Neuronal stem cell (in vitro differentiated cells): ENCODE results near the gene MAGI1.
A peak's percentile ranks its signal among the peaks of the same experiment; 100 is the strongest.

Experiments used
- DNase-seq: peaks from one replicate; pipeline ENCODE4 v3.0.0-alpha.2; 2013; ENCODE audit warnings: low spot score
- H2AFZ ChIP-seq: one replicate; pipeline ENCODE4 v1.6.1; 2013; ENCODE audit warnings: mild to moderate bottlenecking, low read length, inconsistent platforms
- H2AK5ac ChIP-seq: 2 replicates; pipeline ENCODE4 v1.6.1; 2013; ENCODE audit warnings: low read depth, mild to moderate bottlenecking, inconsistent platforms, low read length, moderate library complexity, mixed read lengths
- H2BK120ac ChIP-seq: 2 replicates; pipeline ENCODE4 v1.6.1; 2013; ENCODE audit warnings: low read depth, mild to moderate bottlenecking, inconsistent platforms, low read length, moderate library complexity, mixed read lengths
- H2BK12ac ChIP-seq: one replicate; pipeline ENCODE4 v1.6.1; 2013; ENCODE audit warnings: low read length, inconsistent platforms
- H2BK15ac ChIP-seq: 2 replicates; pipeline ENCODE4 v1.6.1; 2013; ENCODE audit warnings: mild to moderate bottlenecking, low read length, inconsistent platforms, mixed read lengths
- H2BK5ac ChIP-seq: one replicate; pipeline ENCODE4 v1.6.1; 2013; ENCODE audit warnings: inconsistent platforms, mild to moderate bottlenecking, low read length, moderate library complexity
- H3K14ac ChIP-seq: one replicate; pipeline ENCODE4 v1.6.1; 2013; ENCODE audit warnings: low read length, inconsistent platforms
- H3K18ac ChIP-seq: 2 replicates; pipeline ENCODE4 v1.6.1; 2013; ENCODE audit warnings: low read length, inconsistent platforms
- H3K23ac ChIP-seq: 2 replicates; pipeline ENCODE4 v1.6.1; 2013; ENCODE audit warnings: low read depth, mild to moderate bottlenecking, mixed read lengths, low read length, inconsistent platforms; ENCODE audit not compliant: poor library complexity
- H3K27ac ChIP-seq: replicated peaks from 3 replicates; pipeline ENCODE4 v1.5.1; 2013; ENCODE audit warnings: low read length, inconsistent platforms
- H3K27me3 ChIP-seq, 3 experiments: 2 replicates each; pipeline ENCODE4 v1.6.1; 2013; ENCODE audit warnings: low read length in 3 of 3, mild to moderate bottlenecking in 2 of 3, inconsistent platforms in 1 of 3, low read depth in 1 of 3, mixed read lengths in 1 of 3, moderate library complexity in 1 of 3; ENCODE audit not compliant: control insufficient read depth in 3 of 3, insufficient read depth in 3 of 3
- H3K36me3 ChIP-seq, 2 donors: replicated peaks in 1 of 2; 2 replicates each; pipeline ENCODE4 v1.6.1; 2013; ENCODE audit warnings: low read length in 2 of 2; ENCODE audit not compliant: control insufficient read depth in 2 of 2, insufficient read depth in 2 of 2
- H3K4ac ChIP-seq: 2 replicates; pipeline ENCODE4 v1.6.1; 2013; ENCODE audit warnings: inconsistent platforms, mild to moderate bottlenecking, low read length, moderate library complexity
- H3K4me1 ChIP-seq, 2 donors: 1 replicate in 1 of 2; 2 replicates in 1 of 2; pipeline ENCODE4 v1.6.1; 2013; ENCODE audit warnings: low read length in 2 of 2, low read depth in 1 of 2; ENCODE audit not compliant: control insufficient read depth in 2 of 2, insufficient read depth in 1 of 2
- H3K4me2 ChIP-seq: one replicate; pipeline ENCODE4 v1.6.1; 2013; ENCODE audit warnings: mild to moderate bottlenecking, low read length, inconsistent platforms; ENCODE audit not compliant: insufficient read depth, poor library complexity, severe bottlenecking
- H3K4me3 ChIP-seq, 2 donors: 2 replicates each; pipeline ENCODE4 v1.5.1; 2013; ENCODE audit warnings: low read length in 2 of 2, mild to moderate bottlenecking in 2 of 2, inconsistent platforms in 1 of 2, moderate library complexity in 1 of 2
- H3K79me1 ChIP-seq: one replicate; pipeline ENCODE4 v1.6.1; 2013; ENCODE audit warnings: low read depth, mild to moderate bottlenecking, inconsistent platforms, low read length, moderate library complexity
- H3K9ac ChIP-seq: one replicate; pipeline ENCODE4 v1.6.1; 2013; ENCODE audit warnings: mild to moderate bottlenecking, low read depth, low read length, inconsistent platforms; ENCODE audit not compliant: poor library complexity
- H3K9me3 ChIP-seq, 2 donors: replicated peaks in 1 of 2; 2 replicates each; pipeline versions ENCODE3 to v1.6.1; 2013; ENCODE audit warnings: low read length in 2 of 2, mild to moderate bottlenecking in 2 of 2, inconsistent platforms in 1 of 2, low read depth in 1 of 2, mixed read lengths in 1 of 2, moderate library complexity in 1 of 2; ENCODE audit not compliant: control insufficient read depth in 2 of 2, insufficient read depth in 1 of 2
- H4K8ac ChIP-seq: one replicate; pipeline ENCODE4 v1.6.1; 2013; ENCODE audit warnings: low read depth, mild to moderate bottlenecking, inconsistent platforms, low read length, moderate library complexity
- H4K91ac ChIP-seq: one replicate; pipeline ENCODE4 v1.6.1; 2013; ENCODE audit warnings: low read length, low read depth, mild to moderate bottlenecking, inconsistent platforms; ENCODE audit not compliant: poor library complexity
- WGBS, 2 donors: extraction: QIAGEN DNeasy Blood & Tissue Kit; methylation state at CpG; one replicate each; pipeline ENCODE4 v1.1.7; 2013; ENCODE audit warnings: missing lambda C conversion rate in 2 of 2, mixed read lengths in 1 of 2; ENCODE audit not compliant: insufficient read length in 2 of 2, insufficient replicate concordance in 1 of 2; ENCODE audit errors: extremely low coverage in 2 of 2; 5-methylcytosine and 5-hydroxymethylcytosine counted together

MAGI1 gene

GRCh38 chr3:65439641-65440284 is 599.0 kb downstream of the MAGI1 start:
- Histone ChIP-seq H3K4me1 (peaks cover 2 to 7% of the 10 kb centered on the region in 2 donors), H4K91ac (no peak overlapping the region), H2BK12ac (no peak overlapping the region), H3K23ac (no peak overlapping the region), H3K18ac (no peak overlapping the region), H2BK120ac (no peak overlapping the region), H3K36me3 (peaks cover under 1 to 69% of the 10 kb centered on the region in 2 donors), H3K27me3 (no peaks in the 10 kb centered on the region), H2BK5ac (no peak overlapping the region), H3K27ac (no peak overlapping the region), H3K9ac (no peak overlapping the region), H4K8ac (no peak overlapping the region), H3K4me3 (no peak overlapping the region), H3K9me3 (no peaks in the 10 kb centered on the region), H2AK5ac (no peak overlapping the region), H3K14ac (no peak overlapping the region), H3K4ac (no peak overlapping the region), H2BK15ac (no peak overlapping the region), H2AFZ (peak overlapping the region; percentile 60), H3K79me1 (no peaks in the 10 kb centered on the region), H3K4me2 (no peak overlapping the region)
- WGBS, 2 donors = no CpG with 5 or more reads among the region's 6 CpGs
- peak; percentile 44 for DNase-seq

GRCh38 chr3:65438612-65439011 is 600.1 kb downstream of the MAGI1 start:
- no peak overlapping the region for H3K9ac ChIP-seq
- no peak overlapping the region for H3K4me3 ChIP-seq
- H3K9me3 ChIP-seq = no peaks in the 10 kb centered on the region
- H3K4ac ChIP-seq = no peak overlapping the region
- DNase-seq = no peak
- H3K14ac ChIP-seq = no peak overlapping the region
- no peak overlapping the region for H2AFZ ChIP-seq
- no peak overlapping the region for H2BK120ac ChIP-seq
- WGBS, 2 donors = no CpG with 5 or more reads among the region's 1 CpG
- H3K36me3 ChIP-seq = peaks cover 3 to 76% of the 10 kb centered on the region in 2 donors
- H2BK12ac ChIP-seq = no peak overlapping the region
- H4K91ac ChIP-seq = no peak overlapping the region
- no peak overlapping the region for H2AK5ac ChIP-seq
- H3K4me1 ChIP-seq = peaks cover 2 to 7% of the 10 kb centered on the region in 2 donors
- no peak overlapping the region for H3K23ac ChIP-seq
- H2BK15ac ChIP-seq = no peak overlapping the region
- no peak overlapping the region for H2BK5ac ChIP-seq
- no peak overlapping the region for H3K27ac ChIP-seq
- H3K79me1 ChIP-seq = no peaks in the 10 kb centered on the region
- no peaks in the 10 kb centered on the region for H3K27me3 ChIP-seq
- no peak overlapping the region for H4K8ac ChIP-seq
- no peak overlapping the region for H3K4me2 ChIP-seq
- no peak overlapping the region for H3K18ac ChIP-seq

GRCh38 chr3:65438096-65438495 is 600.6 kb downstream of the MAGI1 start:
- Histone ChIP-seq H3K4me1 (peaks cover 2 to 7% of the 10 kb centered on the region in 2 donors), H3K4me3 (no peak overlapping the region), H2BK5ac (no peak overlapping the region), H2BK15ac (no peak overlapping the region), H2AK5ac (no peak overlapping the region), H2BK120ac (no peak overlapping the region), H3K79me1 (no peaks in the 10 kb centered on the region), H3K14ac (no peak overlapping the region), H3K9ac (no peak overlapping the region), H4K8ac (no peak overlapping the region), H3K36me3 (peaks cover 4 to 82% of the 10 kb centered on the region in 2 donors), H4K91ac (no peak overlapping the region), H3K27ac (no peak overlapping the region), H3K4me2 (no peak overlapping the region), H3K9me3 (no peaks in the 10 kb centered on the region), H3K23ac (no peak overlapping the region), H2AFZ (no peak overlapping the region), H3K18ac (no peak overlapping the region), H3K27me3 (no peaks in the 10 kb centered on the region), H3K4ac (no peak overlapping the region), H2BK12ac (no peak overlapping the region)
- WGBS, 2 donors = no CpG with 5 or more reads among the region's 3 CpGs
- no peak for DNase-seq

- no peak for DNase-seq
- WGBS, 2 donors = no CpG with 5 or more reads among the region's 1 CpG
- peaks cover 4 to 85% of the 10 kb centered on the region in 2 donors for H3K36me3 ChIP-seq
These were observed 602.1 kb downstream of the MAGI1 start for GRCh38 chr3:65436580-65436979.

More at GRCh38 chr3:65436580-65436979, 602.1 kb downstream of the MAGI1 start:
- Histone ChIP-seq H2BK5ac (no peak overlapping the region), H4K91ac (no peak overlapping the region), H3K18ac (no peak overlapping the region), H2BK12ac (no peak overlapping the region), H2AK5ac (no peak overlapping the region), H3K4me1 (peaks cover 2 to 7% of the 10 kb centered on the region in 2 donors), H3K27me3 (no peaks in the 10 kb centered on the region), H2BK15ac (no peak overlapping the region), H3K4me2 (no peak overlapping the region), H3K4ac (no peak overlapping the region), H2BK120ac (no peak overlapping the region), H3K27ac (no peak overlapping the region), H2AFZ (no peak overlapping the region), H4K8ac (no peak overlapping the region), H3K23ac (no peak overlapping the region), H3K4me3 (no peak overlapping the region), H3K14ac (no peak overlapping the region), H3K79me1 (no peaks in the 10 kb centered on the region), H3K9ac (no peak overlapping the region), H3K9me3 (no peaks in the 10 kb centered on the region)
